GM12891 (cell line): ENCODE data around the gene RMDN2.

Source experiments
- POLR2A ChIP-seq: IDR thresholded peaks from 2 replicates; pipeline ENCODE4 v1.6.1; 2011; ENCODE audit warnings: low read depth, low read length, control low read depth
- POLR2AphosphoS5 ChIP-seq: IDR thresholded peaks from 2 replicates; pipeline ENCODE4 v1.6.1; 2011; ENCODE audit warnings: low read depth, low read length, control low read depth
- POU2F2 ChIP-seq: IDR thresholded peaks from 2 replicates; pipeline ENCODE4 v1.6.1; 2011; ENCODE audit warnings: low read depth, mild to moderate bottlenecking, control low read depth, low read length, moderate library complexity
- SPI1 ChIP-seq: IDR thresholded peaks from 2 replicates; pipeline ENCODE4 v1.6.1; 2011; ENCODE audit warnings: low read depth, low read length, control low read depth
- TAF1 ChIP-seq: IDR thresholded peaks from 2 replicates; pipeline ENCODE4 v1.6.1; 2011; ENCODE audit warnings: low read depth, low read length, control low read depth

DNA sequence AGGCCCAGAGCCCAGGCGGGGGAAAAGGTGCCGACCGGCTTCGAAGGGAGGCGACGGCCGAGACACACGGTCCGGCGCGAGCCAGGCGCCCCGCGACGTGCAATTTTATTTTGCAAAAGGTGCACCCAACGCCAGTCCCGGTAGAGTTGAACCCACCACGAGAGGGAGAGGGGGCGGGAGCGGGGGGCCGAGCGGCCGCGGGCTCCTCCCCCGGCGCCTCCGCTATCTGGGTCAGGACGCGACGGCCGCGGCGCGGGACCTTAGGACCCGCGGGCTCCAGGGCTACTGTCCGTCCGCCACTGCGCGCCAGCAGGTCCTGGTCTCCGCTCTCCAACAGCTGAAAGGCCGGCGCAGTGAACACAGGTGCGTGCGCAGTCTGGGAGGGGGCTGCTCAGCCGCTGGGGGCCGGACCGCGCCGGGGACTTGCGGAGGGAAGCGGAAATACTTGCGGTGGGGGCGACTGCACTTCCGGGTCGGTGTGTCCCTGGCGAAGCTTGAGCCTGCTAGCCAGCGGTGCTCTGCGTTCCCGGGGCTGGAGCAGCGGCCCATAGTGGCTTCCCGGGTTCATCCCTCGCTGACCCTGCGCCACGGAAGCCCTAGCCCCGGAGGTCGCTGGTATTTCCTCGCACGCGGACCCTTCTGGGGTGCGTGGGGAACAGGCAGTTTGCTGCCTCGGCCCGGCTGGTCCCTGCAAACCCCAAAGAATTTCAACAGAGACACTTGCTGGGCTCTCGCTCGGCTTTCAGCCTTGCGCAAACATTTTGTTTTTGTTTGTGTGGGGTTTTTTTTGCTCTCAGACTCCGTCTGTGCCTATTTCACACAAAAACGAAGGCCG lies at the start of gene RMDN2:
- TF ChIP-seq TAF1: peak; percentile 78
- peak; percentile 90 for TF ChIP-seq POLR2AphosphoS5
- TF ChIP-seq POLR2A: peak; percentile 93
- TF ChIP-seq SPI1: peak; percentile 56
- peak; percentile 78; the same call in 1 of the 2 replicates for TF ChIP-seq POU2F2
